Loucy (cell line): ENCODE results near the gene ABCA10.

ENCODE experiments used
- H2AFZ ChIP-seq: fragments of 200-600 bp; sonication (generic); 2 replicates; pipeline ENCODE4 v1.6.0; 2016; ENCODE audit warnings: antibody characterized with exemption, mild to moderate bottlenecking, low read length, moderate library complexity
- H3F3A ChIP-seq: fragments of 200-600 bp; 2 replicates; pipeline ENCODE4 v1.6.0; 2016; ENCODE audit warnings: antibody characterized with exemption, low read depth, mild to moderate bottlenecking
- H3K27me3 ChIP-seq: fragments of 200-600 bp; sonication (generic); 2 replicates; pipeline ENCODE4 v1.6.1; 2014; ENCODE audit warnings: low read length, mild to moderate bottlenecking; ENCODE audit not compliant: insufficient read depth, poor library complexity, severe bottlenecking
- H3K36me3 ChIP-seq: fragments of 200-600 bp; sonication (generic); 2 replicates; pipeline ENCODE4 v1.6.1; 2016; ENCODE audit warnings: low read length; ENCODE audit not compliant: insufficient read depth
- H3K4me1 ChIP-seq: fragments of 200-600 bp; sonication (generic); 2 replicates; pipeline ENCODE4 v1.5.1; 2014; ENCODE audit warnings: low read length, mild to moderate bottlenecking; ENCODE audit not compliant: insufficient read depth, poor library complexity, severe bottlenecking
- H3K4me2 ChIP-seq: fragments of 200-600 bp; sonication (generic); 2 replicates; pipeline ENCODE4 v1.6.0; 2014; ENCODE audit warnings: antibody characterized with exemption, low read length, low read depth, mild to moderate bottlenecking; ENCODE audit not compliant: poor library complexity, severe bottlenecking
- H3K4me3 ChIP-seq: fragments of 200-600 bp; sonication (generic); 2 replicates; pipeline ENCODE4 v1.5.1; 2014; ENCODE audit warnings: low read length, mild to moderate bottlenecking, mixed read lengths; ENCODE audit not compliant: poor library complexity, severe bottlenecking
- H3K79me2 ChIP-seq: fragments of 200-600 bp; sonication (generic); 2 replicates; pipeline ENCODE4 v1.6.1; 2014; ENCODE audit warnings: low read length; ENCODE audit not compliant: insufficient read depth
- H3K9ac ChIP-seq: fragments of 200-600 bp; sonication (generic); 2 replicates; pipeline ENCODE4 v1.6.0; 2014; ENCODE audit warnings: mild to moderate bottlenecking, low read depth, low read length, moderate library complexity; ENCODE audit not compliant: poor library complexity, severe bottlenecking
- H3K9me2 ChIP-seq: fragments of 200-600 bp; sonication (generic); replicated peaks from 2 replicates; pipeline ENCODE4 v1.6.1; 2016; ENCODE audit warnings: low read depth, low read length, mixed read lengths
- H3K9me3 ChIP-seq: fragments of 200-600 bp; sonication (generic); 2 replicates; pipeline ENCODE4 v1.6.1; 2014; ENCODE audit warnings: mild to moderate bottlenecking, antibody characterized with exemption, low read length, low read depth; ENCODE audit not compliant: insufficient read depth
- H4K20me1 ChIP-seq: fragments of 200-600 bp; sonication (generic); 2 replicates; pipeline ENCODE4 v1.6.0; 2014; ENCODE audit warnings: antibody characterized with exemption, low read length, mild to moderate bottlenecking; ENCODE audit not compliant: insufficient read depth, poor library complexity, severe bottlenecking
- EZH2phosphoT487 ChIP-seq: fragments of 200-600 bp; IDR thresholded peaks from 2 replicates; pipeline ENCODE4 v1.6.1; 2018; ENCODE audit warnings: antibody characterized with exemption, mild to moderate bottlenecking, moderate library complexity, borderline replicate concordance
- TF ChIP-seq, protein P1 (sequence below): fragments of 200-600 bp; sonication (generic); conservative IDR thresholded peaks from 2 replicates; pipeline ENCODE4 v1.5.1; 2014; ENCODE audit warnings: mild to moderate bottlenecking, antibody characterized with exemption, low read length

ABCA10 gene

DNA sequence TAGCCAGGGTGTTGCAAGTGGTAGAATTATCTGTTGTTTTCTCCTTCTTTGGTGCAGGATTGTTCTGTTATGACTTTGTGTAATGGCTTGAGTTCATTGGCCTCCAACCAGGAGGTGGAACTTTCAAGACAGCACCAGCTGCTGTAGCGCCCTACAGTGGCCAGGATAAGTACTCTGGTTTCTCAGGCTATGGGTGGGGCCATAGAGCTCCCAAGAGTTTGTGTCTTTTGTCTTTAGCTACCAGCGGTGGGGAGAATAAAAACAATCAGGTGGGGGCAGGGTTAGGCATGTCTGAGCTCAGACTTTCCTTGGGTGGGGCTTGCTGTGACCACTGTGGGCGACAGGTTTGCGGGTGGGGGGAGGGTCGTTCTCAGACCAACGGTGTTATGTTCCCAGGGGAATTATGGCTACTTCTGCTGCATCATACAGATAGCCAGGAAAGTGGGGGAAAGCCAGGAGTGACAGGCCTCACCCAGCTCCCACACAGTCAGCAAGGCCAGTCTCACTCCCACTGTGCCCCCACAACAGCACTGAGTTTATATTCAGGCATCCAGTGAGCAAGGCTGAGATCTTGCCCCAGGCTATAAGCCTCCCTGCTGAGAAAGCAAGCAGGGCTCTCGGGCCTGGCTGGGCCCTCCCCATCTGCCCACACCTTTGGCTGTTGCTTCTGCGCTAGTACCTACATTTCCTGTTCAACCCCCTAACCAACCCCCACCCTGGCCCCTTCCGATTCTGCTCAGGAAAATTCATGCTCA is 15.4 kb downstream of the ABCA10 start:
- H3K4me3 ChIP-seq, result no peak overlapping the region
- H2AFZ ChIP-seq, result no peak overlapping the region
- no peaks in the 10 kb centered on the region for H4K20me1 ChIP-seq
- H3K9me3 ChIP-seq, result no peaks in the 10 kb centered on the region
- no peaks in the 10 kb centered on the region for H3K36me3 ChIP-seq
- no peaks in the 10 kb centered on the region for H3K4me1 ChIP-seq
- H3K9me2 ChIP-seq, result no peaks in the 10 kb centered on the region
- H3K4me2 ChIP-seq, result no peak overlapping the region
- no peak overlapping the region for H3K9ac ChIP-seq
- TF ChIP-seq, protein P1, sequence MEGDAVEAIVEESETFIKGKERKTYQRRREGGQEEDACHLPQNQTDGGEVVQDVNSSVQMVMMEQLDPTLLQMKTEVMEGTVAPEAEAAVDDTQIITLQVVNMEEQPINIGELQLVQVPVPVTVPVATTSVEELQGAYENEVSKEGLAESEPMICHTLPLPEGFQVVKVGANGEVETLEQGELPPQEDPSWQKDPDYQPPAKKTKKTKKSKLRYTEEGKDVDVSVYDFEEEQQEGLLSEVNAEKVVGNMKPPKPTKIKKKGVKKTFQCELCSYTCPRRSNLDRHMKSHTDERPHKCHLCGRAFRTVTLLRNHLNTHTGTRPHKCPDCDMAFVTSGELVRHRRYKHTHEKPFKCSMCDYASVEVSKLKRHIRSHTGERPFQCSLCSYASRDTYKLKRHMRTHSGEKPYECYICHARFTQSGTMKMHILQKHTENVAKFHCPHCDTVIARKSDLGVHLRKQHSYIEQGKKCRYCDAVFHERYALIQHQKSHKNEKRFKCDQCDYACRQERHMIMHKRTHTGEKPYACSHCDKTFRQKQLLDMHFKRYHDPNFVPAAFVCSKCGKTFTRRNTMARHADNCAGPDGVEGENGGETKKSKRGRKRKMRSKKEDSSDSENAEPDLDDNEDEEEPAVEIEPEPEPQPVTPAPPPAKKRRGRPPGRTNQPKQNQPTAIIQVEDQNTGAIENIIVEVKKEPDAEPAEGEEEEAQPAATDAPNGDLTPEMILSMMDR, result peak; percentile 25
- no peak for TF ChIP-seq EZH2phosphoT487
- H3K27me3 ChIP-seq, result no peaks in the 10 kb centered on the region
- H3F3A ChIP-seq, result no peaks in the 10 kb centered on the region
- no peaks in the 10 kb centered on the region for H3K79me2 ChIP-seq

DNA sequence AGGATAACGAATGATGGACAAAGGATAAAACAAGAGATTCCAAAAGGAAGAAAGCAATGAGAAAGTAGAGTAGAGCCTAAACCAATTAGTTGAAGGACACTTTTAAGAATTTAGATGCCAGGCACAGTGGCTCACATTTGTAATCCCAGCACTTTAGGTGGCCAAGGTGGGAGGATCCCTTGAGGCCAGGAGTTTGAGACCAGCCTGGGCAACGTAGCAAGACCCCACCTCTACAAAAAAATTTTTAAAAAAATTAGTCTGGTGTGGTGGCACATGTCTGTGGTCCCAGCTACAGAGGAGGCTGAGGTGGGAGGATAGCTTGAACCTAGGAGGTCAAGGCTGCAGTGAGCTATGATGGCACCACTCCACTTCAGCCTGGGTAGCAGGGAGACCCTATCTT is 20.0 kb downstream of the ABCA10 start:
- Histone ChIP-seq H3K9me2 (no peaks in the 10 kb centered on the region), H4K20me1 (no peaks in the 10 kb centered on the region), H3K9me3 (no peaks in the 10 kb centered on the region), H3K36me3 (no peaks in the 10 kb centered on the region), H2AFZ (no peak overlapping the region), H3K79me2 (no peaks in the 10 kb centered on the region), H3K27me3 (no peaks in the 10 kb centered on the region), H3K4me3 (no peak overlapping the region), H3K4me2 (no peak overlapping the region), H3K4me1 (no peaks in the 10 kb centered on the region), H3K9ac (no peak overlapping the region), H3F3A (no peaks in the 10 kb centered on the region)
- no peak for TF ChIP-seq EZH2phosphoT487
- TF ChIP-seq, protein P1, result no peak

DNA sequence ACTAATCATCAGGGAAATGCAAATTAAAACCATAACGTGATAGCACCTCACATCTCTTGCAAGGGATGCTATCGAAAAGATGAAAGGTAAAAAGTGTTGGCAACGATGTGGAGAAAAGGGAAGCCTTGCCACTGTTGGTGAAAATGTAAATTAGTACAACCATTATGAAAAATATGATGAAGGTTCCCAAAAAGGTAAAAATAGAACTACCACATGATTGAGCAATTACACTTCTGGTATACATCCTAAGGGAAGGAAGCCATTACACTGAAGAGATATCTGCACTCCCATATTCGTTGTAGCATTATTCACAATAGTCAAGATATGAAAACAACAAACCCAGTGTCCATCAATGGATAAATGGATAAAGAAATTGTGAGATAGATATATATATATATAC is 21.5 kb downstream of the ABCA10 start:
- no peak overlapping the region for H3K4me3 ChIP-seq
- H3K9me3 ChIP-seq, result no peaks in the 10 kb centered on the region
- no peaks in the 10 kb centered on the region for H3K27me3 ChIP-seq
- TF ChIP-seq, protein P1, result no peak
- no peak for TF ChIP-seq EZH2phosphoT487
- H3K36me3 ChIP-seq, result no peaks in the 10 kb centered on the region
- no peaks in the 10 kb centered on the region for H3K79me2 ChIP-seq
- no peaks in the 10 kb centered on the region for H4K20me1 ChIP-seq
- no peaks in the 10 kb centered on the region for H3K9me2 ChIP-seq
- no peak overlapping the region for H2AFZ ChIP-seq
- H3F3A ChIP-seq, result no peaks in the 10 kb centered on the region
- H3K4me1 ChIP-seq, result no peaks in the 10 kb centered on the region
- no peak overlapping the region for H3K9ac ChIP-seq
- no peak overlapping the region for H3K4me2 ChIP-seq
